Activated CD8-positive, alpha-beta T cell treated with anti-CD3 and anti-CD28 coated beads for 36 hours (primary cell): ENCODE measurements around the gene EXOSC7. TPM values are rescaled to one million over a fixed set of nuclear protein-coding genes. Genes with fewer than 3 reads are reported as not detected.
A peak's percentile ranks its signal among the peaks of the same experiment; 100 is the strongest.
"Not testable (repeated sequence)": the region's sequence is repeated elsewhere in the genome, so short reads cannot be mapped to it uniquely, and the experiment has no call there.

Experiments used
- ATAC-seq: fragments of 200-7000 bp; cut with Tn5 transposase; one replicate; pipeline ENCODE4 v1.10.0; 2021; ENCODE audit warnings: mild to moderate bottlenecking, moderate library complexity
- CTCF ChIA-PET: fragments of 350-600 bp; sonication (Branson Sonifier 250); formaldehyde crosslinking; loops from one replicate; lab custom pipeline; 2021; ENCODE audit warnings: antibody characterized with exemption; lab: Charles Lee
- POLR2A ChIA-PET: fragments of 350-600 bp; sonication (Branson Sonifier 250); formaldehyde crosslinking; loops from one replicate; lab custom pipeline; 2021; ENCODE audit warnings: antibody characterized with exemption; lab: Charles Lee
- DNase-seq: peaks from one replicate; pipeline ENCODE4 v3.0.0-alpha.2; 2020
- H3K27ac Mint-ChIP-seq: one replicate; pipeline ENCODE4 v1.8.0; 2021; ENCODE audit warnings: mild to moderate bottlenecking, mixed read lengths
- H3K27me3 Mint-ChIP-seq: one replicate; pipeline ENCODE4 v1.8.0; 2021; ENCODE audit warnings: mixed read lengths
- H3K36me3 Mint-ChIP-seq: one replicate; pipeline ENCODE4 v1.8.0; 2021; ENCODE audit warnings: low read depth, mixed read lengths
- H3K4me1 Mint-ChIP-seq: one replicate; pipeline ENCODE4 v1.8.0; 2021; ENCODE audit warnings: low read depth, mixed read lengths
- H3K4me3 Mint-ChIP-seq: one replicate; pipeline ENCODE4 v1.8.0; 2021; ENCODE audit warnings: mild to moderate bottlenecking, moderate library complexity, mixed read lengths
- H3K9me3 Mint-ChIP-seq: one replicate; pipeline ENCODE4 v1.8.0; 2021; ENCODE audit warnings: mixed read lengths
- intact Hi-C: fragments of 100-400 bp; cut with micrococcal nuclease; formaldehyde crosslinking; loops from one replicate; pipeline ENCODE4 v1.10.0; 2022
- total RNA-seq, 2 experiments: library from RNA; stranded (reverse); gene quantifications; one replicate each; pipeline ENCODE4 v1.2.3, GENCODE V29; 2021
- TF ChIP-seq, protein P1 (sequence below): fragments of 200-600 bp; IDR thresholded peaks from one replicate; pipeline ENCODE4 v1.8.0; 2022; ENCODE audit warnings: antibody characterized with exemption, mild to moderate bottlenecking

Gene EXOSC7
- total RNA-seq, 2 experiments from 2014 or later, result 79.8 to 80.7 TPM

DNA sequence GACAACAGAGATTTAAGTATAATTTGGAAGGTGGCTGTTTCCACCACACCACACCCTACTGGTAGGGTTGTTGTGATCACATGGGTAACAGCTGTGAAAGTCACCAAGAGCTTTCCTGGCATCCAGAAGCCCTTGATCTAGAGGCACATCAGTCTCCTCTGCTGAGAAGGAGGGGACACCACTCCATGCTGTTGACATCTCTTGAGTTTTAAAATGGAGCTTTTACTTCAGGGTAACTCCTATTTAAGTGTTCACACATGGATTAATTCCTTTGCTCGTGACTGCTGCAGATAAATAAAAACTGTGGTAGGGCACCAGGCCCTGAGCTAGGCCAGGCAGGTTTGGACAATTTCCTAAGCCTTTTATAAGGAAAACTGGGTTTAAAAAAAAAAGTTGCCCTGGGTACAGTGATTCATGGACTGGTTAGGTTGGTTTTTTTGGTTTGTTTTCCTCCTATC lies 7.5 kb downstream of the EXOSC7 start:
- no peak overlapping the region for H3K4me3 Mint-ChIP-seq
- H3K36me3 Mint-ChIP-seq, result peaks cover 36% of the 10 kb centered on the region
- intact Hi-C loops, result no loop called here

DNA sequence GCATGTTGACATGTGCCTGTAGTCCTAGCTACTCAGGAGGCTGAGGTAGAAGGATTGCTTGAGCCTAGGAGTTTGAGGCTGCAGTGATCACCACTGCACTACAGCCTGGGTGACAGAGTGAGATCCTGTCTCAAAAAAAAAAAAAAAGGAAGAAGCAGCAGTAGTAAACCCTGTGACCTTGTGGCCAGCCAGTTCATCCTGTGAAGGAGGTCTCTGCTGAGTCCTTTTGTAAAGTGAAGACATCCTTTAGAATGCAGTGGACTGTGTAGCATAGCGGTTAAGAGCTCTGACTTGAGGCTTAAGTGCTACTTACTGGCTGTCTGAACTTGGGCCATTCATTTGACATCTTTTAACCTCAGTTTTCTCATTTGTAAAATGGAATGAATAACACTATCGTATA lies 8.3 kb downstream of the EXOSC7 start:
- Mint-ChIP-seq H3K9me3 (no peaks in the 10 kb centered on the region), H3K4me1 (peaks cover 60% of the 10 kb centered on the region), H3K4me3 (no peak overlapping the region), H3K27me3 (no peaks in the 10 kb centered on the region), H3K27ac (no peak overlapping the region), H3K36me3 (peaks cover 39% of the 10 kb centered on the region)
- intact Hi-C loops, result no loop called here
- ChIA-PET CTCF (interaction anchor here (0.9 to 3.2 kb wide), 3 partner anchors 9 to 52 kb away, joined by 3 to 24 read pairs (median 3); no protein-coding TSS in a partner anchor), POLR2A (interaction anchor here (1.3 to 1.8 kb wide), 3 partner anchors 9 to 222 kb away, joined by 3 to 12 read pairs (median 5); partner anchors contain the start of genes EXOSC7 and ZDHHC3)
- TF ChIP-seq, protein P1, sequence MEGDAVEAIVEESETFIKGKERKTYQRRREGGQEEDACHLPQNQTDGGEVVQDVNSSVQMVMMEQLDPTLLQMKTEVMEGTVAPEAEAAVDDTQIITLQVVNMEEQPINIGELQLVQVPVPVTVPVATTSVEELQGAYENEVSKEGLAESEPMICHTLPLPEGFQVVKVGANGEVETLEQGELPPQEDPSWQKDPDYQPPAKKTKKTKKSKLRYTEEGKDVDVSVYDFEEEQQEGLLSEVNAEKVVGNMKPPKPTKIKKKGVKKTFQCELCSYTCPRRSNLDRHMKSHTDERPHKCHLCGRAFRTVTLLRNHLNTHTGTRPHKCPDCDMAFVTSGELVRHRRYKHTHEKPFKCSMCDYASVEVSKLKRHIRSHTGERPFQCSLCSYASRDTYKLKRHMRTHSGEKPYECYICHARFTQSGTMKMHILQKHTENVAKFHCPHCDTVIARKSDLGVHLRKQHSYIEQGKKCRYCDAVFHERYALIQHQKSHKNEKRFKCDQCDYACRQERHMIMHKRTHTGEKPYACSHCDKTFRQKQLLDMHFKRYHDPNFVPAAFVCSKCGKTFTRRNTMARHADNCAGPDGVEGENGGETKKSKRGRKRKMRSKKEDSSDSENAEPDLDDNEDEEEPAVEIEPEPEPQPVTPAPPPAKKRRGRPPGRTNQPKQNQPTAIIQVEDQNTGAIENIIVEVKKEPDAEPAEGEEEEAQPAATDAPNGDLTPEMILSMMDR, result no peak
- DNase-seq (no peak), ATAC-seq (peak; percentile 50)

More for the DNA sequence above, 7.5 kb downstream of the EXOSC7 start:
- ChIA-PET CTCF (interaction anchor here (1.5 to 3.2 kb wide), 2 partner anchors 10 to 15 kb away, joined by 3 to 24 read pairs; no protein-coding TSS in a partner anchor), POLR2A (interaction anchor here (0.6 to 1.3 kb wide), 2 partner anchors 50 to 221 kb away, joined by 3 read pairs; no protein-coding TSS in a partner anchor)
- TF ChIP-seq, protein P1, result no peak
- H3K4me1 Mint-ChIP-seq, result peaks cover 68% of the 10 kb centered on the region
- H3K9me3 Mint-ChIP-seq, result no peaks in the 10 kb centered on the region
- H3K27me3 Mint-ChIP-seq, result no peaks in the 10 kb centered on the region
- DNase-seq (no peak), ATAC-seq (no peak)
- no peak overlapping the region for H3K27ac Mint-ChIP-seq

DNA sequence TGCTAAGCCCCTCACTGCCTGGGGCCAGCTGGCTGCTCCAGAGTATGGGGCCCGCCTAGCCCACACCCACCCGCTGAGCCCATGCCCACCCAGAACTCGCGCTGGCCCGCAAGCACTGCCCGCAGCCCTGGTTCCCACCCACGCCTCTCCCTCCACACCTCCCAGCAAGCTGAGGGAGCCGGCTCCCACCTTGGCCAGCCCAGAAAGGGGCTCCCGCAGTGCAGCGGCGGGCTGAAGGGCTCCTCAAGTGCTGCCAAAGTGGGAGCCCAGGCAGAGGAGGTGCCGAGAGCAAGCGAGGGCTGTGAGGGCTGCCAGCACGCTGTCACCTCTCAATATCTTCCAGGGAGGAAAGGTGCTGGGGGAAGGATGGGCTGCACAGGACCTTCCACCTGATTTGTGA lies 10.3 kb downstream of the EXOSC7 start:
- H3K36me3 Mint-ChIP-seq, result peaks cover 45% of the 10 kb centered on the region
- H3K4me1 Mint-ChIP-seq, result peaks cover 49% of the 10 kb centered on the region
- CTCF ChIA-PET, result interaction anchor here (0.9 to 3.9 kb wide), 2 partner anchors 10 to 19 kb away, joined by 3 to 26 read pairs; partner anchors contain the start of genes EXOSC7 and ZDHHC3

DNA sequence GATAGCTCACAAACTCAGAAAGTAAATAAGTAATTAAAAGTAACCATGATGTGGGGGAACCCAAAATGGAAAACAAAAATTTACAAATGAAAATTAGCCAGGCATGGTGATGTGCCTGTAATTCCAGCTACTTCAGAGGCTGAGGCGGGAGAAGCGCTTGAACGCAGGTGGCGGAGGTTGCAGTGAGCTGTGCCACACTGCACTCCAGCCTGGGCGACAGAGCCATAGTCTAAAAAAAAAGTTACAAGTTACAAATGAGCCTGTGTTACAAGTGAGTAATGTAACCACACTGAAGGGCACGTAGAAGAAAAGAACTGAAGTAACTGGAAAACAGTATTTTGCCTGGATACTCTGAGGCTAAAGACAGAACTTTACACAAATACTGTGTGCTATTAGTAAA lies 11.3 kb downstream of the EXOSC7 start:
- peaks cover 50% of the 10 kb centered on the region for H3K36me3 Mint-ChIP-seq
- ChIA-PET CTCF (interaction anchor here (0.9 to 3.9 kb wide), 6 partner anchors 10 to 21 kb away, joined by 3 to 26 read pairs (median 4); partner anchors contain the start of genes EXOSC7 and ZDHHC3), POLR2A (interaction anchor here (0.6 to 7.6 kb wide), 2 partner anchors 10 to 47 kb away, joined by 3 to 48 read pairs; partner anchors contain the start of genes EXOSC7 and ZDHHC3)
- DNase-seq, result no peak
- TF ChIP-seq, protein P1, result no peak
- H3K9me3 Mint-ChIP-seq, result no peaks in the 10 kb centered on the region
- no peak overlapping the region for H3K27ac Mint-ChIP-seq
- no peak overlapping the region for H3K4me3 Mint-ChIP-seq
- intact Hi-C loops, result no loop called here
- peaks cover 44% of the 10 kb centered on the region for H3K4me1 Mint-ChIP-seq
- ATAC-seq, result no peak
- no peaks in the 10 kb centered on the region for H3K27me3 Mint-ChIP-seq

More for the DNA sequence above, 10.3 kb downstream of the EXOSC7 start:
- H3K27ac Mint-ChIP-seq, ATAC-seq, DNase-seq, H3K27me3 Mint-ChIP-seq, H3K9me3 Mint-ChIP-seq, intact Hi-C loops, H3K4me3 Mint-ChIP-seq: not testable (repeated sequence)
- POLR2A ChIA-PET, result interaction anchor here (0.5 to 1.8 kb wide), 2 partner anchors 9 to 65 kb away, joined by 3 to 5 read pairs; no protein-coding TSS in a partner anchor

DNA sequence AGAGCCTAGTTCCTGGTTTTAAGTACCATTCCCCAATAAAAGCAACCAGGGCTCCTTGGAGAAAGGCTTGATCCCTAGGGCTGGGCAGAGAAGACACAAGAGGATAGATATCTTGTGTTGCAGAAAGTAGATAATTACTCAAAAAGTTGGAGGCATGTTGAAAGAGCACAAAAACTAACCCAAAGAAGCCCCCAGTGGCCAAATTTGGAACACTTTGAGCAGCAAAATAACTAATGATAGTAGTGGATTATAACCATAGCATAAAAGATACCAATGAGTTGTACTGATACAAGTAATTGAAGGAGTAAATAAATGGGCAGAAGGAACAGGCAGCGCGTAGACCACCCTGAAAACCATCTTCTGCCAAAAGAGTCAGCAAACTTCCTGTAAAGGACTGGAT lies 12.0 kb downstream of the EXOSC7 start:
- Mint-ChIP-seq H3K4me3 (no peak overlapping the region), H3K27ac (no peak overlapping the region), H3K36me3 (peaks cover 56% of the 10 kb centered on the region), H3K27me3 (no peaks in the 10 kb centered on the region), H3K4me1 (peaks cover 44% of the 10 kb centered on the region), H3K9me3 (no peaks in the 10 kb centered on the region)
- POLR2A ChIA-PET, result interaction anchor here (7.6 kb wide), 1 partner anchor 11 kb away, joined by 48 read pairs; the partner anchor contains the start of genes EXOSC7 and ZDHHC3
- TF ChIP-seq, protein P1, result peak; percentile 53
- ATAC-seq (no peak), DNase-seq (peak; percentile 26)
- intact Hi-C loops, result no loop called here
- CTCF ChIA-PET, result interaction anchor here (1.3 to 3.9 kb wide), 5 partner anchors 9 to 52 kb away, joined by 3 to 26 read pairs (median 6); partner anchors contain the start of genes EXOSC7 and ZDHHC3
